GM06990 (cell line): ENCODE measurements around the gene TP53BP1.

ENCODE experiments used
- DNase-seq: peaks from one replicate; pipeline ENCODE4 v3.0.0-alpha.2; 2011; ENCODE audit not compliant: insufficient read length; ENCODE audit errors: extremely low read depth
- H3K27me3 ChIP-seq: replicated peaks from 2 replicates; pipeline ENCODE4 v1.6.0; 2011; ENCODE audit warnings: low read length; ENCODE audit not compliant: control insufficient read depth, insufficient read depth
- H3K36me3 ChIP-seq: 2 replicates; pipeline ENCODE4 v1.5.1; 2011; ENCODE audit warnings: low read length; ENCODE audit not compliant: control insufficient read depth, insufficient read depth
- H3K4me3 ChIP-seq: replicated peaks from 2 replicates; pipeline ENCODE4 v1.5.1; 2011; ENCODE audit warnings: low read depth, mild to moderate bottlenecking, control low read depth, low read length
- TF ChIP-seq, protein P1 (sequence below): IDR thresholded peaks from 2 replicates; pipeline ENCODE4 v1.5.1; 2011; ENCODE audit warnings: low read length, control low read depth, mild to moderate bottlenecking, inconsistent platforms; ENCODE audit not compliant: insufficient read depth, poor library complexity, severe bottlenecking

TP53BP1 gene

DNA sequence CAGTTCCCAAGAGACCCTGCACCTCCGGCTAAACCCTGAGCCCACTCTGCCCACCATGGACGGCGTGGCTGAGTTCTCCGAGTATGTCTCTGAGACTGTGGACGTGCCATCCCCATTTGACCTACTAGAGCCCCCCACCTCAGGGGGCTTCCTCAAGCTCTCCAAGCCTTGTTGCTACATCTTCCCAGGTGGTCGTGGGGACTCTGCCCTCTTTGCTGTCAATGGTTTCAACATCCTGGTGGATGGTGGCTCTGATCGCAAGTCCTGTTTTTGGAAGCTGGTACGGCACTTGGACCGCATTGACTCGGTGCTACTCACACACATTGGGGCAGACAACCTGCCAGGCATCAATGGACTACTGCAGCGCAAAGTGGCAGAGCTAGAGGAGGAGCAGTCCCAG lies 28.5 kb upstream of the TP53BP1 start:
- no peaks in the 10 kb centered on the region for H3K36me3 ChIP-seq
- TF ChIP-seq, protein P1, sequence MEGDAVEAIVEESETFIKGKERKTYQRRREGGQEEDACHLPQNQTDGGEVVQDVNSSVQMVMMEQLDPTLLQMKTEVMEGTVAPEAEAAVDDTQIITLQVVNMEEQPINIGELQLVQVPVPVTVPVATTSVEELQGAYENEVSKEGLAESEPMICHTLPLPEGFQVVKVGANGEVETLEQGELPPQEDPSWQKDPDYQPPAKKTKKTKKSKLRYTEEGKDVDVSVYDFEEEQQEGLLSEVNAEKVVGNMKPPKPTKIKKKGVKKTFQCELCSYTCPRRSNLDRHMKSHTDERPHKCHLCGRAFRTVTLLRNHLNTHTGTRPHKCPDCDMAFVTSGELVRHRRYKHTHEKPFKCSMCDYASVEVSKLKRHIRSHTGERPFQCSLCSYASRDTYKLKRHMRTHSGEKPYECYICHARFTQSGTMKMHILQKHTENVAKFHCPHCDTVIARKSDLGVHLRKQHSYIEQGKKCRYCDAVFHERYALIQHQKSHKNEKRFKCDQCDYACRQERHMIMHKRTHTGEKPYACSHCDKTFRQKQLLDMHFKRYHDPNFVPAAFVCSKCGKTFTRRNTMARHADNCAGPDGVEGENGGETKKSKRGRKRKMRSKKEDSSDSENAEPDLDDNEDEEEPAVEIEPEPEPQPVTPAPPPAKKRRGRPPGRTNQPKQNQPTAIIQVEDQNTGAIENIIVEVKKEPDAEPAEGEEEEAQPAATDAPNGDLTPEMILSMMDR = no peak
- H3K27me3 ChIP-seq = no peaks in the 10 kb centered on the region
- no peak overlapping the region for H3K4me3 ChIP-seq
- DNase-seq = no peak

DNA sequence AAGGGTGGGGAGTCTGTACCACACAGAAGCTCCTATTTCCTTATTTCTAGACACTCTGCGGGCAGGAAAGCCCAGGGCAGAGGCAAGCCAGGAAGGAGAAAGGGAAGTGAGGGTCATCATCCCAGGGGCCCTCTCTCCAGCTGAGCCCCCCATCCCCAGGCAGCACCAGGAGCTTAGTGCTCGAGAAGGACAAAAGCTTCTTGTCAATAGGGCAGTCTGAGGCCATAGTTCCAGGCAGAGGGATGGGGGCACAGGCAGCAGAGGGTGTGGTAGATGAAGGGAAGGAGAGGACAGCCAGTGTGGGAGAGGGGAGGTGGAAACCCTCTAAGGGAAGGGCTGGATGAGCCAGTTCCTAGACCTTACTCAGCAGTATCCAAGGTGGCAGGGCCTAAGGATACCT lies 27.2 kb upstream of the TP53BP1 start:
- TF ChIP-seq, protein P1 = no peak
- no peak overlapping the region for H3K4me3 ChIP-seq
- no peaks in the 10 kb centered on the region; the same call in 1 of the 2 replicates for H3K27me3 ChIP-seq
- no peaks in the 10 kb centered on the region for H3K36me3 ChIP-seq
- DNase-seq = no peak

DNA sequence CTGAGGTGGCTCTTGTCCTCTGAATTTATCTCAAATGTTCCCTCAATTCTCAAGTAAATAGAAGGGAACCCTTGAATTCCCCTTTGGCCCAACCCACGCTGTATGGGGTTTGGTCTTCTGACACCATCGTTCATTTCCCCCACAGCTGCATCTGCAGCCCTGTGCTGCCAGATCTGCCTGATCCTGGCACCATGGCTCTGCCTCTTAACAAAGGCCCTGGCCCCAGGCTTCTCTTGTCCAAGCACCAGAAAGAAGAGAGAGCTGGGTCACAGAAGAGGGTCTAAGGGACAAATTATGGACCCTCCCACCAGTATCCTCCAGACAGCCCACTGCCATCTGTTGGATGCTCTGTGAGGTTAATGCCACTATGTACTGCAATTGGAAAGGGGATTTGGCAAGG lies 26.2 kb upstream of the TP53BP1 start:
- TF ChIP-seq, protein P1 = no peak
- Histone ChIP-seq H3K27me3 (no peaks in the 10 kb centered on the region; the same call in 1 of the 2 replicates), H3K36me3 (no peaks in the 10 kb centered on the region), H3K4me3 (no peak overlapping the region)
- no peak for DNase-seq

DNA sequence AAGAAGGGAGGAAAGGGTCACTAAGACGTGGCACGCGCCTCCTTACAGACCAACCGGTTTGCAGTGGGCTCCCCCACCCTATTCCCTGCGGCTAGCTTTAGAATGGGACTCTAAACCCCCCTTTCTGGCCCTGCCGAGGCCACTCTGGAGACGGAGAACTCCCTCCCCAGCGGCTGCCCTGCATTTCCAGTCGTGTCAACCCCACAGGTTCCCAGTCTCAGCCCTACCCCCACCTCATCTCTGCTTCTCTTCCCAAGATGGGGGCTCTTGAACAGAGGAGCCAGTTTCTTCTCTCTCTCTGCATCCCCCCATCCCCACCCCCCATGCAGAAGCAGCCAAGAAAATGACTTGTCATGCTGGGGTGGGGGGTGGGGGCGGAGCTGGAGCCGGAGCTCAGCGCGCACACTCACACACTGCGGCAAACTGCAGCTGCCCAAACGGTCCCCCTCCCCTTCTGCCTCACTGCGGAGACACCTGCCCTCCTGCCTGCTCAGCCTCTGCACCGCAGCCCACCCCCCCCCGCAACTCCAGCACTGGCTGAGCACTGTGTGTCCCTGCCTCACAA lies 25.3 kb upstream of the TP53BP1 start:
- Histone ChIP-seq H3K27me3 (no peaks in the 10 kb centered on the region; the same call in 1 of the 2 replicates), H3K4me3 (no peak overlapping the region), H3K36me3 (no peaks in the 10 kb centered on the region)
- TF ChIP-seq, protein P1 = no peak
- DNase-seq = no peak

DNA sequence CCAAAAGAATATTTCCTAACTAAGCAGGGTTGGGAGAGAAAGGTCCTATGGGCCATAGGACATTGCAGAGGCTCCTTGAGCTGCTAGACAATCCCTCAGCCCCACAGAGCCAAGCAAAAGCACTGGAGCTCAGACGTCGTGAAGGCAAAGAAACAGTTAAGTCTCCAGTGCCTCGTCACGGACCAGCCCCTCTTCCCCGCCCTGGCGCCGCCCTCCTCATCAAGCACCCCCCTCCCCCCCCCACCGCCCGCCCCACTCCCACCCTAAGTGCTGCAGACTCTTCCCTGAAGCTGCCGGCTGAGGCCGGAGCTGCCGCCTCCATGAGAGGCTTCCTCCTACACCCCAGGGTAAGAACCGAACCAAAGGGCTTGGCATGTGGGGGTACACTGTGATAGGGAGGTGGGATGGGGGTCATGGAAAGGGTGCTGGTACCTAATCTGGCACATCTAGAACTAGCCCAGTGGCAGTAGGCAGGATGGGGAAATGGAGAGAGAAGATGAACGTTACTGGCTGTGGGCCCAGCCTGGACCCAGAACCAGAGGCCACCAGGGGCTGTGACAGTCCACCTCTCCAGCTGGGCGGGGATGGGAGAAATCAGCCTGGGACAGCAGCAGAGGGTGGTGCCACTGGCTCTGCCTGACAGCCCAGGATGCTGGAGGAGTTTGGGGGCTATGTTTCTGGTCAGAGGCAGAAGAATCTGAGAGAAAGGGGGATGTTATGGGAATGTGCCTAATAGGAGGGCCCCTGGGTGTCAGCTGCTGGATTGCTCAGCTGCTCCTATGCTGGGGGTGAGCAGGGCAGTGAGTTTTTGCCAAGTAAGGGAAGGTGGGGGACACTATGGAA lies 24.6 kb upstream of the TP53BP1 start, which contains the start of gene MAP1A:
MAP1A (plus strand) TSS at position 255 of the 843 bp plus-strand sequence. CDS start 3,866 bp downstream, outside the sequence.
- H3K4me3 ChIP-seq = no peak within 1 kb of the TSS
- no peak for DNase-seq
- no peaks in the 10 kb centered on the region; the same call in 1 of the 2 replicates for H3K27me3 ChIP-seq
- TF ChIP-seq, protein P1 = no peak
- H3K36me3 ChIP-seq = no peaks in the 10 kb centered on the region
